H9 (cell line): ENCODE measurements around the gene ASAP3. TPM values are rescaled to one million over a fixed set of nuclear protein-coding genes. Genes with fewer than 3 reads are reported as not detected.

Experiments
- DNase-seq: peaks from one replicate; pipeline ENCODE4 v3.0.0-alpha.2; 2017
- H2AFZ ChIP-seq: one replicate; pipeline ENCODE4 v1.6.1; 2013; ENCODE audit warnings: mild to moderate bottlenecking, low read length, control low read depth, moderate library complexity
- H2AK5ac ChIP-seq: 2 replicates; pipeline ENCODE4 v1.6.1; 2013; ENCODE audit warnings: low read length, control low read depth, mixed read lengths; ENCODE audit not compliant: insufficient read length
- H2BK120ac ChIP-seq: one replicate; pipeline ENCODE4 v1.6.1; 2013; ENCODE audit warnings: low read depth, mild to moderate bottlenecking, low read length, control low read depth, inconsistent platforms; ENCODE audit not compliant: poor library complexity, severe bottlenecking
- H2BK12ac ChIP-seq: 2 replicates; pipeline ENCODE4 v1.6.1; 2013; ENCODE audit warnings: low read length, control low read depth, mixed read lengths, low read depth; ENCODE audit not compliant: insufficient read length
- H2BK15ac ChIP-seq: 2 replicates; pipeline ENCODE4 v1.6.1; 2013; ENCODE audit warnings: low read depth, low read length, control low read depth
- H2BK20ac ChIP-seq: one replicate; pipeline ENCODE4 v1.6.1; 2013; ENCODE audit warnings: low read depth, mild to moderate bottlenecking, low read length, control low read depth, inconsistent platforms; ENCODE audit not compliant: poor library complexity, severe bottlenecking
- H2BK5ac ChIP-seq: 2 replicates; pipeline ENCODE4 v1.6.1; 2013; ENCODE audit warnings: low read length, control low read depth, mixed read lengths; ENCODE audit not compliant: insufficient read length
- H3K14ac ChIP-seq: 2 replicates; pipeline ENCODE4 v1.6.1; 2013; ENCODE audit warnings: low read length, control low read depth; ENCODE audit not compliant: insufficient read depth
- H3K18ac ChIP-seq: 2 replicates; pipeline ENCODE4 v1.6.1; 2013; ENCODE audit warnings: low read depth, mild to moderate bottlenecking, mixed read lengths, low read length, control low read depth; ENCODE audit not compliant: insufficient read length
- H3K23ac ChIP-seq: 2 replicates; pipeline ENCODE4 v1.6.1; 2013; ENCODE audit warnings: low read length, control low read depth, mixed read lengths, low read depth; ENCODE audit not compliant: insufficient read length
- H3K23me2 ChIP-seq: 2 replicates; pipeline ENCODE4 v1.6.1; 2013; ENCODE audit warnings: low read depth, mild to moderate bottlenecking, mixed read lengths, low read length, control low read depth; ENCODE audit not compliant: insufficient read length, poor library complexity, severe bottlenecking
- H3K27ac ChIP-seq: 2 replicates; pipeline ENCODE4 v1.5.1; 2013; ENCODE audit warnings: low read length, control low read depth, mixed read lengths, low read depth; ENCODE audit not compliant: insufficient read length
- H3K27me3 ChIP-seq: 2 replicates; pipeline ENCODE4 v1.6.1; 2013; ENCODE audit warnings: low read length, control low read depth, inconsistent platforms; ENCODE audit not compliant: insufficient read depth
- H3K4ac ChIP-seq: 2 replicates; pipeline ENCODE4 v1.6.1; 2013; ENCODE audit warnings: low read depth, mild to moderate bottlenecking, control low read depth, inconsistent platforms, low read length, moderate library complexity
- H3K4me1 ChIP-seq: 2 replicates; pipeline ENCODE4 v1.6.1; 2013; ENCODE audit warnings: low read length, control low read depth, inconsistent platforms; ENCODE audit not compliant: insufficient read depth
- H3K4me2 ChIP-seq: 2 replicates; pipeline ENCODE4 v1.6.1; 2013; ENCODE audit warnings: low read length, control low read depth, mixed read lengths; ENCODE audit not compliant: insufficient read length, insufficient read depth
- H3K56ac ChIP-seq: 2 replicates; pipeline ENCODE4 v1.6.1; 2013; ENCODE audit warnings: low read depth, mild to moderate bottlenecking, mixed read lengths, low read length, control low read depth; ENCODE audit not compliant: insufficient read length
- H3K79me1 ChIP-seq: 2 replicates; pipeline ENCODE4 v1.6.1; 2013; ENCODE audit warnings: low read depth, mild to moderate bottlenecking, moderate library complexity, low read length, control low read depth, inconsistent platforms; ENCODE audit not compliant: insufficient read depth, poor library complexity, severe bottlenecking
- H3K79me2 ChIP-seq: 2 replicates; pipeline ENCODE4 v1.6.1; 2013; ENCODE audit warnings: low read length, control low read depth, inconsistent platforms; ENCODE audit not compliant: insufficient read depth
- H3K9ac ChIP-seq: 2 replicates; pipeline ENCODE4 v1.6.1; 2013; ENCODE audit warnings: low read length, control low read depth, mixed read lengths; ENCODE audit not compliant: insufficient read length; ENCODE audit errors: extremely low read depth
- H3K9me3 ChIP-seq: one replicate; pipeline ENCODE4 v1.6.1; 2013; ENCODE audit warnings: low read depth, low read length, inconsistent platforms; ENCODE audit not compliant: control insufficient read depth
- H3T11ph ChIP-seq: one replicate; pipeline ENCODE4 v1.6.1; 2013; ENCODE audit warnings: mild to moderate bottlenecking, low read length, control low read depth, inconsistent platforms
- H4K20me1 ChIP-seq: one replicate; pipeline ENCODE4 v1.6.1; 2013; ENCODE audit not compliant: control insufficient read depth, insufficient read length, insufficient read depth
- H4K5ac ChIP-seq: 2 replicates; pipeline ENCODE4 v1.6.1; 2013; ENCODE audit warnings: low read depth, mild to moderate bottlenecking, mixed read lengths, low read length, control low read depth; ENCODE audit not compliant: insufficient read length
- H4K8ac ChIP-seq: replicated peaks from 2 replicates; pipeline ENCODE4 v1.6.1; 2013; ENCODE audit warnings: low read length, control low read depth, mixed read lengths, low read depth; ENCODE audit not compliant: insufficient read length
- H4K91ac ChIP-seq: 2 replicates; pipeline ENCODE4 v1.6.1; 2013; ENCODE audit warnings: low read depth, mild to moderate bottlenecking, moderate library complexity, mixed read lengths, low read length, control low read depth; ENCODE audit not compliant: insufficient read length
- H3K27ac Mint-ChIP-seq, 3 experiments: 2 replicates in 2 of 3; 3 replicates in 1 of 3; pipeline ENCODE4 v1.8.0; 2020 to 2021; ENCODE audit warnings: mixed read lengths in 3 of 3, mild to moderate bottlenecking in 1 of 3, moderate library complexity in 1 of 3
- H3K27me3 Mint-ChIP-seq: 2 replicates; pipeline ENCODE4 v1.8.0; 2021; ENCODE audit warnings: low read depth, mild to moderate bottlenecking, moderate library complexity, mixed read lengths
- H3K36me3 Mint-ChIP-seq, 3 experiments: 2 replicates in 2 of 3; 3 replicates in 1 of 3; pipeline ENCODE4 v1.8.0; 2020 to 2021; ENCODE audit warnings: low read depth in 3 of 3, mixed read lengths in 3 of 3; ENCODE audit not compliant: insufficient read depth in 1 of 3
- H3K4me1 Mint-ChIP-seq, 2 experiments: 2 replicates each; pipeline ENCODE4 v1.8.0; 2020; ENCODE audit warnings: mixed read lengths in 2 of 2
- H3K4me3 Mint-ChIP-seq, 2 experiments: 2 replicates in 1 of 2; 3 replicates in 1 of 2; pipeline ENCODE4 v1.8.0; 2020 to 2021; ENCODE audit warnings: mild to moderate bottlenecking in 2 of 2, mixed read lengths in 2 of 2, moderate library complexity in 1 of 2
- H3K9me3 Mint-ChIP-seq, 2 experiments: 2 replicates in 1 of 2; 3 replicates in 1 of 2; pipeline ENCODE4 v1.8.0; 2020; ENCODE audit warnings: mild to moderate bottlenecking in 2 of 2, mixed read lengths in 2 of 2, moderate library complexity in 1 of 2
- CTCF ChIP-seq: fragments of 200-600 bp; sonication (generic); conservative IDR thresholded peaks from 3 replicates; pipeline ENCODE4 v1.8.0; 2021; ENCODE audit warnings: antibody characterized with exemption, mild to moderate bottlenecking
- WGBS: extraction: QIAGEN DNeasy Blood & Tissue Kit; methylation state at CpG from one replicate; pipeline ENCODE4 v1.1.7; 2013; ENCODE audit warnings: missing lambda C conversion rate, low lambda C conversion rate, mixed read lengths; ENCODE audit not compliant: insufficient read length; ENCODE audit errors: extremely low coverage; 5-methylcytosine and 5-hydroxymethylcytosine counted together
- total RNA-seq: library from RNA; stranded (reverse); gene quantifications from 2 replicates; pipeline ENCODE4 v1.2.1, GENCODE V29; 2021

The ASAP3 gene
- total RNA-seq, 1 experiment from 2014 or later = 26.7 TPM

DNA sequence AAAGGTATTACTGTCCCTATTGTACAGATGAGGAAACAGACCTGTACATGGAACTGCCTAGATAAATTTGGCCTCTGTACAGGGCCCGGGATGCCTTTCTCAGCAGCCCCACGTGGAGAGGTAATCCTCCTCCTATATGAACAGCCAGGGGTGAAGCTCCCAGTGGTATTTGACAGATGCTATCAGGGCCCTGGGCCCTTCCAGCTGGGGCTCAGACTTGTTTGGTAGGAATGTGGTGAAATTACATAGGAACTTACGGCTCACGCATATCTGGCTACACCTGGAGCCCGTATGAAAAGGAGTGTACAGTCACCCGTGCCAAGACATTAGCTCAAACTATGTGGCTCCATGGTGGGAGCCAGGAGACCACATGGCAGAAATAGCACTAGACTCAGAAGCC, 34.7 kb downstream of the ASAP3 start:
- H3K4me1 Mint-ChIP-seq = no peaks in the 10 kb centered on the region
- H3K36me3 Mint-ChIP-seq = peaks cover 0 to 16% (median 3%) of the 10 kb centered on the region in 3 experiments; a peak in 5 of 7 replicates
- Histone ChIP-seq H4K5ac (no peak overlapping the region), H3K79me1 (no peaks in the 10 kb centered on the region), H3K4me1 (no peaks in the 10 kb centered on the region), H2AK5ac (no peak overlapping the region), H4K8ac (no peak overlapping the region), H3K14ac (no peak overlapping the region), H2BK12ac (no peak overlapping the region), H4K91ac (no peak overlapping the region), H3K23ac (no peak overlapping the region), H2BK5ac (no peak overlapping the region), H3K27ac (no peak overlapping the region), H3K9me3 (no peaks in the 10 kb centered on the region), H2BK15ac (no peak overlapping the region), H3K27me3 (no peaks in the 10 kb centered on the region), H2BK120ac (no peak overlapping the region), H3K4ac (no peak overlapping the region), H3T11ph (no peak overlapping the region), H3K4me2 (no peak overlapping the region), H3K9ac (no peak overlapping the region), H3K18ac (no peak overlapping the region), H3K23me2 (no peaks in the 10 kb centered on the region), H4K20me1 (no peaks in the 10 kb centered on the region), H3K56ac (no peak overlapping the region), H3K79me2 (no peaks in the 10 kb centered on the region), H2BK20ac (no peak overlapping the region), H2AFZ (no peak overlapping the region)
- TF ChIP-seq CTCF = no peak
- no peaks in the 10 kb centered on the region for H3K9me3 Mint-ChIP-seq
- WGBS = no CpG with 5 or more reads among the region's 6 CpGs
- H3K27me3 Mint-ChIP-seq = no peaks in the 10 kb centered on the region
- no peak overlapping the region for H3K27ac Mint-ChIP-seq
- DNase-seq = no peak
- H3K4me3 Mint-ChIP-seq = no peak overlapping the region
